ENCODE results near the gene ZNF226.
"Not testable (repeated sequence)": the region's sequence is repeated elsewhere in the genome, so short reads cannot be mapped to it uniquely, and the experiment has no call there.

ZNF226 gene

GRCh38 chr19:44164673-44165512 is at the start of gene ZNF226:
Gene ZNF226 (plus strand): TSS chr19:44165100. CDS start chr19:44170081, 4,981 bp downstream.
- DNase-seq (ENCODE audit: low spot score) (peak; percentile 94), FAIRE-seq (peak; percentile 89)

GRCh38 chr19:44121162-44121561 is 43.7 kb upstream of the ZNF226 start:
- not testable (repeated sequence) for FAIRE-seq; DNase-seq (ENCODE audit: low spot score)

DNA sequence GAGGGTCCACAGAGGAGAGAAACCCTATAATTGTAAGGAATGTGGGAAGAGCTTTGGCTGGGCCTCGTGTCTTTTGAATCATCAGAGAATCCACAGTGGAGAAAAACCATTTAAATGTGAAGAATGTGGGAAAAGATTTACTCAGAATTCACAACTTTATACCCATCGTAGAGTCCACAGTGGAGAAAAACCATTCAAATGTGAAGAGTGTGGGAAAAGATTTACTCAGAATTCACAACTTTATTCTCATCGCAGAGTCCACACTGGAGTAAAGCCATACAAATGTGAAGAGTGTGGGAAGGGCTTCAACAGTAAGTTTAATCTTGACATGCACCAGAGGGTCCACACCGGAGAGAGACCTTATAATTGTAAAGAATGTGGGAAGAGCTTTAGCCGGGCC is 32.9 kb upstream of the ZNF226 start:
- no peak for FAIRE-seq
- DNase-seq (ENCODE audit: low spot score), result no peak

- no peak for DNase-seq (ENCODE audit: low spot score)
- no peak for FAIRE-seq
Observed at GRCh38 chr19:44141191-44142058, 23.5 kb upstream of the ZNF226 start, which contains the start of gene ZNF234. Gene ZNF234 (plus strand): TSS chr19:44141554. CDS start chr19:44144633, 3,079 bp downstream.

DNA sequence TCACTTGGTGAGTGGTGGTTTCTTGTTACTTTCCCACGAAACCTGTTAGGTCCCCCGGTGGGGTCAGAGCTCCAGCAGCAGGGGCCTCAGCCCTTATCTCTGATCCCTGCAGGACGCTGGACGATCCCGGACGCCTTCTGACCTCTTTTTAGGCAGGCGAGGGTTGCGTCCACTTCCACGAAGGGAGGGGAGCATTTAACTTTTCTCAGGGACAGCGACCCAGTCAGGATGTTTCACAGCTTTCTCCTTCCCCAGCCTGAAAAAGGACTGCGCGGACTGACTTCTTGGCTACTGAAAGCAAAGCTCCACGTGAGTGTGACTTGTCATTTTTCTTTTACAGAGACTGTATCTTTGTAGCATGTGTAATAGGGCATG is 22.9 kb upstream of the ZNF226 start:
- FAIRE-seq (no peak), DNase-seq (ENCODE audit: low spot score) (no peak)

- DNase-seq (ENCODE audit: low spot score) (no peak), FAIRE-seq (no peak)
Observed at GRCh38 chr19:44149776-44150175, 15.1 kb upstream of the ZNF226 start.

GRCh38 chr19:44151491-44151890 is 13.4 kb upstream of the ZNF226 start:
- no peak for FAIRE-seq

DNA sequence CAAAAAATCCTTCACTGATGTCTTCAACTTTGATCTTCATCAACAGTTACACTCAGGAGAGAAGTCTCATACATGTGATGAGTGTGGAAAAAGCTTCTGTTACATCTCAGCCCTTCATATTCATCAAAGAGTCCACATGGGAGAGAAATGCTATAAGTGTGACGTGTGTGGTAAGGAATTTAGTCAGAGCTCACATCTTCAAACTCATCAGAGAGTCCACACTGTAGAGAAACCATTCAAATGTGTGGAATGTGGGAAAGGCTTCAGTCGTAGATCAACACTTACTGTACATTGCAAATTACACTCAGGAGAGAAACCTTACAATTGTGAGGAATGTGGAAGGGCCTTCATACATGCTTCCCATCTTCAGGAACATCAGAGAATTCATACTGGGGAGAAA is 8.4 kb upstream of the ZNF226 start:
- FAIRE-seq, result no peak
- DNase-seq (ENCODE audit: low spot score), result no peak

More at GRCh38 chr19:44151491-44151890, 13.4 kb upstream of the ZNF226 start:
- DNase-seq (ENCODE audit: low spot score), result no peak

DNA sequence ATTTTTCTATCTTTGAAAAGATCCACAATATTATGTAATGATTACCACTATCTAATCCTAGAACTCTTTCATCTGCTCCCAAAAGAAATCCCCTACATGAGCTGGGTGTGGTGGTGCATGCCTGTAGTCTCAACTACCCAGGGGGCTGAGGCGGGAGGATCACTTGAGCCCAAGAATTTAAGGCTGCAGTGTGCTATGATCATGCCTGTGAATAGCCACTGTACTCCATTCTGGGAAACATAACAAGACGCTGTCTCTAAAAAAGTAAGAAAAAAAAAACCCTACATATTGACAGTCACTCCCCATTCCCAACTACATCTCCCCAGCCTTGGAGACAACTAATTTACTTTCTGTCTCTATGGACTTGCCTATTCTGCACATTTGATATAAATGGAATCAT is 1.1 kb upstream of the ZNF226 start:
- DNase-seq (ENCODE audit: low spot score) (no peak), FAIRE-seq (no peak)

GRCh38 chr19:44164327-44164672 is 600 bp upstream of the ZNF226 start:
- FAIRE-seq, result no peak
- no peak for DNase-seq (ENCODE audit: low spot score)

DNA sequence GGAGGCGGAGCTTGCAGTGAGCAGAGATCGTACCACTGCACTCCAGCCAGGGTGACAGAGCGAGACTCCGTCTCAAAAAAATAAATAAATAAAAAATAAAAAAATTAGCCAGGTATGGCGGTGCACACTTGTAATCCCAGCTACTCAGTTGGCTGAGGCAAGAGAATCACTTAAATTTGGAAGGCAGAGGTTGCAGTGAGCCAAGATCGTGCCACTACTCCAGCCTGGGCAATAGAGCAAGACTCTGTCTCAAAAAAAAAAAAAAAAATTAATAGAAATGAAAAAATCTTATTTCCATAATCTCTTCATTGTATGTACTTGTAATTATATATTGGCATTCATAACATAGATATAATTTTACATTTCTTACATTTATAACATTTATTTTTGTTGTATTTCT is 5.8 kb downstream of the ZNF226 start:
- FAIRE-seq; DNase-seq (ENCODE audit: low spot score): not testable (repeated sequence)

DNA sequence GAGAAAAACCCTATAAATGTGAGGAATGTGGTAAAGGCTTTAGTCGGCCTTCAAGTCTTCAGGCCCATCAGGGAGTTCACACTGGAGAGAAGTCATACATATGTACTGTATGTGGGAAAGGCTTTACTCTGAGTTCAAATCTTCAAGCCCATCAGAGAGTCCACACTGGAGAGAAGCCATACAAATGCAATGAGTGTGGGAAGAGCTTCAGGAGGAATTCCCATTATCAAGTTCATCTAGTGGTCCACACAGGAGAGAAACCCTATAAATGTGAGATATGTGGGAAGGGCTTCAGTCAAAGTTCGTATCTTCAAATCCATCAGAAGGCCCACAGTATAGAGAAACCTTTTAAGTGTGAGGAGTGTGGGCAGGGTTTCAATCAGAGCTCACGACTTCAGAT is 11.7 kb downstream of the ZNF226 start:
- DNase-seq (ENCODE audit: low spot score) (no peak), FAIRE-seq (no peak)

GRCh38 chr19:44180968-44181367 is 16.1 kb downstream of the ZNF226 start:
- no peak for DNase-seq (ENCODE audit: low spot score)
- FAIRE-seq, result no peak

- FAIRE-seq (no peak), DNase-seq (ENCODE audit: low spot score) (no peak)
Observed at GRCh38 chr19:44182145-44182544, 17.2 kb downstream of the ZNF226 start.

GRCh38 chr19:44190020-44190419 is 25.1 kb downstream of the ZNF226 start:
- FAIRE-seq, result no peak

DNA sequence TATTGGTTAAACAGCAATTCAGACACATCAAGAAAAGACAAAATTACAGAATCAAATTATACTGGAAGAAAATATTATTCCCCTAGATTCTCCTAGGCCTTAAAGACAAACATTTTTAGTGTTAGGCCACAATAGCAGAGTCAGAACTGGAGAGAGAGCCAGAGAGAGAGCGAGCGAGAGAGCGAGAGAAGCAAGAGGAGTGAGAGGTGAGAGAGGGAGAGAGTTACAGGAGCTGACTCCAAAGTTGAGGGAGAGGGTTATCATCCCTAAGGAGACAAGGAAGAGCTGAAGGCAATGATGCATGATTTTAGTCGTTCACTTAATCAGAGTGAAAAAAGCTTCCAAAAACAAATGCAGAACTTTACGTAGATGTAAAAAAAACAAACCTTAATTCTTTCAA is 27.2 kb downstream of the ZNF226 start:
- DNase-seq (ENCODE audit: low spot score), result no peak
- FAIRE-seq, result no peak

More at GRCh38 chr19:44190020-44190419, 25.1 kb downstream of the ZNF226 start:
- DNase-seq (ENCODE audit: low spot score), result no peak

- DNase-seq (ENCODE audit: low spot score), result no peak
Observed at GRCh38 chr19:44196772-44197171, 31.9 kb downstream of the ZNF226 start.

GRCh38 chr19:44202470-44202869 is 37.6 kb downstream of the ZNF226 start:
- no peak for FAIRE-seq
- DNase-seq (ENCODE audit: low spot score), result no peak

More at GRCh38 chr19:44196772-44197171, 31.9 kb downstream of the ZNF226 start:
- no peak for FAIRE-seq

- DNase-seq (ENCODE audit: low spot score) (no peak), FAIRE-seq (no peak)
Observed at GRCh38 chr19:44202974-44203373, 38.1 kb downstream of the ZNF226 start.

- not testable (repeated sequence) for FAIRE-seq; DNase-seq (ENCODE audit: low spot score)
Observed at GRCh38 chr19:44203877-44204276, 39.0 kb downstream of the ZNF226 start.

- DNase-seq (ENCODE audit: low spot score) (no peak), FAIRE-seq (no peak)
Observed at GRCh38 chr19:44204772-44205171, 39.9 kb downstream of the ZNF226 start.

Measured in RCC 7860 (cell line).